HG02798 (cell line): ENCODE data around the gene SNED1.

Source experiments
- ATAC-seq: cut with Tn5 transposase; IDR thresholded peaks from one replicate; pipeline ENCODE4 v1.9.1; 2021; ENCODE audit warnings: mild to moderate bottlenecking; ENCODE audit not compliant: unreplicated experiment, poor library complexity

Gene SNED1

GRCh38 chr2:240997856-240998705, at the start of gene SNED1:
SNED1 (plus strand) TSS chr2:240998618; CDS start chr2:240998838, 220 bp downstream.
- ATAC-seq, result no peak

- ATAC-seq, result no peak
Observed at GRCh38 chr2:240948905-240949790, 49.3 kb upstream of the SNED1 start.

- ATAC-seq, result no peak
Observed at GRCh38 chr2:240949791-240950705, 48.4 kb upstream of the SNED1 start.

GRCh38 chr2:240951045-240951594, 47.3 kb upstream of the SNED1 start:
- ATAC-seq, result no peak

GRCh38 chr2:240952496-240953246, 45.7 kb upstream of the SNED1 start:
- no peak for ATAC-seq

GRCh38 chr2:240953426-240954410, 44.7 kb upstream of the SNED1 start:
- ATAC-seq, result no peak

- ATAC-seq, result no peak
Observed at GRCh38 chr2:240954436-240955305, 43.7 kb upstream of the SNED1 start.

- no peak for ATAC-seq
Observed at GRCh38 chr2:240955306-240956170, 42.9 kb upstream of the SNED1 start.

GRCh38 chr2:240956171-240956934, 42.1 kb upstream of the SNED1 start:
- ATAC-seq, result no peak

GRCh38 chr2:240956935-240957655, 41.3 kb upstream of the SNED1 start:
- ATAC-seq, result no peak

GRCh38 chr2:240957656-240958365, 40.6 kb upstream of the SNED1 start:
- ATAC-seq, result no peak

- no peak for ATAC-seq
Observed at GRCh38 chr2:240958366-240959213, 39.8 kb upstream of the SNED1 start.

- no peak for ATAC-seq
Observed at GRCh38 chr2:240959214-240959940, 39.0 kb upstream of the SNED1 start.
